ENCODE measurements around the gene PLEKHS1.

PLEKHS1 gene

GRCh38 chr10:113801569-113801968 is 50.1 kb downstream of the PLEKHS1 start:
- no peaks in the 10 kb centered on the region for H3F3A ChIP-seq (ENCODE audit: insufficient read depth, low read length)
- H3K4me1 ChIP-seq (ENCODE audit: insufficient read depth, low read length, severe bottlenecking), result no peaks in the 10 kb centered on the region
- no peak overlapping the region for H3K4me2 ChIP-seq (ENCODE audit: low read length)
- no peak for TF ChIP-seq EZH2 (IDR thresholded peaks at IDR 0.05; ENCODE audit: borderline replicate concordance, low read length)
- no peak for TF ChIP-seq CTCF (IDR thresholded peaks at IDR 0.05; ENCODE audit: low read length)
- no peaks in the 10 kb centered on the region for H3K9me3 ChIP-seq (ENCODE audit: low read length)
- no peak overlapping the region for H2AFZ ChIP-seq (ENCODE audit: low read length)
- H3K27me3 ChIP-seq (ENCODE audit: insufficient read depth, low read length), result peaks cover 5% of the 10 kb centered on the region; the same call in 1 of the 2 replicates
- H3K27ac ChIP-seq (ENCODE audit: low read depth, low read length, poor library complexity, severe bottlenecking), result no peak overlapping the region
- no peaks in the 10 kb centered on the region for H4K20me1 ChIP-seq (ENCODE audit: insufficient read depth, low read length)
- no peaks in the 10 kb centered on the region for H3K9me2 ChIP-seq (ENCODE audit: low read depth, low read length)
- no peaks in the 10 kb centered on the region for H3K36me3 ChIP-seq (ENCODE audit: insufficient read depth, low read length)
- H3K9ac ChIP-seq (ENCODE audit: low read length), result no peak overlapping the region
- no peaks in the 10 kb centered on the region for H3K79me2 ChIP-seq (ENCODE audit: insufficient read depth, low read length)
- no peak overlapping the region for H3K4me3 ChIP-seq (ENCODE audit: low read depth, low read length, poor library complexity, severe bottlenecking)

DNA sequence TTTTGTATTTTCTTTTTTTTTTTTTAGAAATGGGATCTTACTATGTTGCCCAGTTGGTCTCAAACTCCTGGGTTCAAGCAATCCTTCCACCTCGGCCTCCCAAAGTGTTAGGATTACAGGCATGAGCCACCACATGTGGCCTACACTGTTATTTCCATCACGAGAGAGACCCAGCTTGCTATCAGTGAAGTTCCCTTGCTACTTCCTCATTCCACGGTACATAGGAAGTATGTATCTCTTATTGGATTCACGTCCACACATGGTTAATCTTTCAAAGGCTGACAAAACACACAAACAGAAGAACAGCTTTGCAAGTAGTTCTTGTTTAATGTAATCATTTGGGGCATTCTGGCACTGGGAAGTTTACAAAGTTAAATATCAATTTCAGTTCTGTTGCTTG is 51.5 kb downstream of the PLEKHS1 start:
- Histone ChIP-seq H4K20me1 (ENCODE audit: insufficient read depth, low read length) (no peaks in the 10 kb centered on the region), H3K27ac (ENCODE audit: low read depth, low read length, poor library complexity, severe bottlenecking) (no peak overlapping the region), H3K4me1 (ENCODE audit: insufficient read depth, low read length, severe bottlenecking) (no peaks in the 10 kb centered on the region), H3K79me2 (ENCODE audit: insufficient read depth, low read length) (no peaks in the 10 kb centered on the region), H2AFZ (ENCODE audit: low read length) (no peak overlapping the region), H3K9ac (ENCODE audit: low read length) (no peak overlapping the region), H3K9me2 (ENCODE audit: low read depth, low read length) (no peaks in the 10 kb centered on the region), H3K36me3 (ENCODE audit: insufficient read depth, low read length) (no peaks in the 10 kb centered on the region), H3K4me2 (ENCODE audit: low read length) (no peak overlapping the region), H3K9me3 (ENCODE audit: low read length) (no peaks in the 10 kb centered on the region), H3K27me3 (ENCODE audit: insufficient read depth, low read length) (peaks cover 5% of the 10 kb centered on the region; the same call in 1 of the 2 replicates), H3F3A (ENCODE audit: insufficient read depth, low read length) (no peaks in the 10 kb centered on the region), H3K4me3 (ENCODE audit: low read depth, low read length, poor library complexity, severe bottlenecking) (no peak overlapping the region)
- TF ChIP-seq CTCF (IDR thresholded peaks at IDR 0.05; ENCODE audit: low read length), result no peak
- TF ChIP-seq EZH2 (IDR thresholded peaks at IDR 0.05; ENCODE audit: borderline replicate concordance, low read length), result no peak

DNA sequence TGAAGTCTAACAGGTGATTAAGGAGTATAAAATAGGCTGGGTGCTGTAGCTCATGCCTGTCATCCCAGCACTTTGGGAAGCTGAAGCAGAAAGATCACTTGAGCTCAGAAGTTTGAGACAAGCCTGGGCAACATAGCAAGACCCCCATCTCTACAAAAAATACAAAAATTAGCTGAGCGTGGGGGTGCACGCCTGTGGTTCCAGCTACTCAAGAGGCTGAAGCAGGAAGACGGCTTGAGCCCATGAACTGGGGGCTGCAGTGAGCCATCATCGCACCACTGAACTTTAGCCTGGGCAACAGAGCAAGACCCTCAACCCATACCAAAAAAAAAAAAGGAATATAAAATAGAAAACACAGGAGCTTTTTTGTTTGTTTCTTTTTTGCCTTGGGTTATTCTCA is 55.0 kb downstream of the PLEKHS1 start:
- Histone ChIP-seq H3K4me3 (ENCODE audit: low read depth, low read length, poor library complexity, severe bottlenecking) (no peak overlapping the region), H3K79me2 (ENCODE audit: insufficient read depth, low read length) (no peaks in the 10 kb centered on the region), H3K4me1 (ENCODE audit: insufficient read depth, low read length, severe bottlenecking) (no peaks in the 10 kb centered on the region), H4K20me1 (ENCODE audit: insufficient read depth, low read length) (no peaks in the 10 kb centered on the region), H2AFZ (ENCODE audit: low read length) (no peak overlapping the region), H3K36me3 (ENCODE audit: insufficient read depth, low read length) (no peaks in the 10 kb centered on the region), H3K9ac (ENCODE audit: low read length) (no peak overlapping the region), H3K4me2 (ENCODE audit: low read length) (no peak overlapping the region), H3K9me2 (ENCODE audit: low read depth, low read length) (no peaks in the 10 kb centered on the region), H3K27me3 (ENCODE audit: insufficient read depth, low read length) (peaks cover 5% of the 10 kb centered on the region; the same call in 1 of the 2 replicates), H3K27ac (ENCODE audit: low read depth, low read length, poor library complexity, severe bottlenecking) (no peak overlapping the region), H3F3A (ENCODE audit: insufficient read depth, low read length) (no peaks in the 10 kb centered on the region), H3K9me3 (ENCODE audit: low read length) (no peaks in the 10 kb centered on the region)
- TF ChIP-seq EZH2 (IDR thresholded peaks at IDR 0.05; ENCODE audit: borderline replicate concordance, low read length), result no peak
- TF ChIP-seq CTCF (IDR thresholded peaks at IDR 0.05; ENCODE audit: low read length), result no peak
